OCI-LY1 (cell line): Measurements from ENCODE around the gene MTSS2.
A peak's percentile ranks its signal among the peaks of the same experiment; 100 is the strongest.

ENCODE experiments used
- H2AFZ ChIP-seq: fragments of 200-600 bp; sonication (generic), shearing (Covaris generic); 2 replicates; pipeline ENCODE4 v1.6.0; 2014; ENCODE audit warnings: antibody characterized with exemption, mild to moderate bottlenecking, low read length
- H3F3A ChIP-seq: fragments of 200-600 bp; sonication (generic), shearing (Covaris generic); 2 replicates; pipeline ENCODE4 v1.6.0; 2014; ENCODE audit warnings: mild to moderate bottlenecking, antibody characterized with exemption, low read length, moderate library complexity; ENCODE audit not compliant: insufficient read depth
- H3K27ac ChIP-seq: fragments of 200-600 bp; sonication (generic); 2 replicates; pipeline ENCODE4 v1.5.1; 2014; ENCODE audit warnings: low read length, mixed run types, mild to moderate bottlenecking, low read depth; ENCODE audit not compliant: poor library complexity, severe bottlenecking
- H3K27me3 ChIP-seq: fragments of 200-600 bp; sonication (generic); 2 replicates; pipeline ENCODE4 v1.6.0; 2014; ENCODE audit warnings: antibody characterized with exemption, mild to moderate bottlenecking, low read length, moderate library complexity; ENCODE audit not compliant: insufficient read depth
- H3K36me3 ChIP-seq: fragments of 200-600 bp; sonication (generic); 2 replicates; pipeline ENCODE4 v1.6.1; 2014; ENCODE audit warnings: mild to moderate bottlenecking, antibody characterized with exemption, low read length, moderate library complexity, mixed read lengths; ENCODE audit not compliant: insufficient read depth
- H3K4me1 ChIP-seq: fragments of 200-600 bp; sonication (generic); 2 replicates; pipeline ENCODE4 v1.5.1; 2014; ENCODE audit warnings: mild to moderate bottlenecking, low read length, moderate library complexity; ENCODE audit not compliant: insufficient read depth, severe bottlenecking
- H3K4me2 ChIP-seq: fragments of 200-600 bp; sonication (generic), shearing (Covaris generic); 2 replicates; pipeline ENCODE4 v1.6.1; 2014; ENCODE audit warnings: low read length
- H3K4me3 ChIP-seq: fragments of 200-600 bp; sonication (generic); 2 replicates; pipeline ENCODE4 v1.5.1; 2014; ENCODE audit warnings: low read length, low read depth, mild to moderate bottlenecking, mixed read lengths; ENCODE audit not compliant: poor library complexity, severe bottlenecking
- H3K79me2 ChIP-seq: fragments of 200-600 bp; shearing (Covaris generic); 2 replicates; pipeline ENCODE4 v1.6.1; 2016; ENCODE audit warnings: mixed run types, low read length, mixed read lengths; ENCODE audit not compliant: insufficient read depth
- H3K9ac ChIP-seq: fragments of 200-600 bp; sonication (generic), shearing (Covaris generic); 2 replicates; pipeline ENCODE4 v1.6.1; 2014; ENCODE audit warnings: mild to moderate bottlenecking, low read length, mixed read lengths
- H3K9me2 ChIP-seq: fragments of 200-600 bp; sonication (generic), shearing (Covaris generic); 2 replicates; pipeline ENCODE4 v1.6.1; 2014; ENCODE audit warnings: low read depth, mild to moderate bottlenecking, low read length, mixed read lengths
- H3K9me3 ChIP-seq: fragments of 200-600 bp; shearing (Covaris generic); 2 replicates; pipeline ENCODE4 v1.6.1; 2014; ENCODE audit warnings: low read length, mixed read lengths
- H4K20me1 ChIP-seq: fragments of 200-600 bp; sonication (generic), shearing (Covaris generic); 2 replicates; pipeline ENCODE4 v1.6.0; 2016; ENCODE audit warnings: mild to moderate bottlenecking, low read length; ENCODE audit not compliant: insufficient read depth
- CTCF ChIP-seq: fragments of 200-600 bp; sonication (generic), shearing (Covaris generic); IDR thresholded peaks from 2 replicates; pipeline ENCODE4 v1.5.1; 2017; ENCODE audit warnings: mild to moderate bottlenecking, antibody characterized with exemption, low read length, moderate library complexity, mixed read lengths
- EZH2 ChIP-seq: fragments of 200-600 bp; sonication (generic), shearing (Covaris generic); IDR thresholded peaks from 2 replicates; pipeline ENCODE4 v1.8.0; 2017; ENCODE audit warnings: borderline replicate concordance, mixed run types, mild to moderate bottlenecking, antibody characterized with exemption, low read length, moderate library complexity, mixed read lengths

The MTSS2 gene

GRCh38 chr16:70659546-70659945 lies 26.3 kb downstream of the MTSS2 start:
- Histone ChIP-seq H3K4me2 (no peak overlapping the region), H3K4me3 (no peak overlapping the region), H4K20me1 (no peaks in the 10 kb centered on the region), H3K9me2 (no peaks in the 10 kb centered on the region), H3K4me1 (peaks cover 4% of the 10 kb centered on the region), H3K36me3 (no peaks in the 10 kb centered on the region), H2AFZ (0 out of 2 replicates have a peak overlapping the region, but pooled peaks have one; percentile 42), H3K27ac (no peak overlapping the region), H3K9me3 (no peaks in the 10 kb centered on the region), H3F3A (no peaks in the 10 kb centered on the region), H3K27me3 (no peaks in the 10 kb centered on the region), H3K79me2 (no peaks in the 10 kb centered on the region), H3K9ac (no peak overlapping the region)
- TF ChIP-seq EZH2 (no peak), CTCF (no peak)

GRCh38 chr16:70658921-70659320 lies 26.9 kb downstream of the MTSS2 start:
- H3K36me3 ChIP-seq = no peaks in the 10 kb centered on the region
- H3K79me2 ChIP-seq = no peaks in the 10 kb centered on the region
- H2AFZ ChIP-seq = 0 out of 2 replicates have a peak overlapping the region, but pooled peaks have one; percentile 42
- no peaks in the 10 kb centered on the region for H3K9me3 ChIP-seq
- no peak overlapping the region for H3K27ac ChIP-seq
- H3K27me3 ChIP-seq = no peaks in the 10 kb centered on the region
- H3K9me2 ChIP-seq = no peaks in the 10 kb centered on the region
- H3K4me3 ChIP-seq = no peak overlapping the region
- no peaks in the 10 kb centered on the region for H4K20me1 ChIP-seq
- no peak overlapping the region for H3K9ac ChIP-seq
- H3F3A ChIP-seq = no peaks in the 10 kb centered on the region
- TF ChIP-seq EZH2 (no peak), CTCF (no peak)
- peaks cover 8% of the 10 kb centered on the region for H3K4me1 ChIP-seq
- H3K4me2 ChIP-seq = no peak overlapping the region

GRCh38 chr16:70657956-70658355 lies 27.9 kb downstream of the MTSS2 start:
- Histone ChIP-seq H3K4me3 (no peak overlapping the region), H3F3A (no peaks in the 10 kb centered on the region), H3K36me3 (no peaks in the 10 kb centered on the region), H3K79me2 (no peaks in the 10 kb centered on the region), H3K4me1 (peaks cover 11% of the 10 kb centered on the region), H3K27me3 (no peaks in the 10 kb centered on the region), H2AFZ (no peak overlapping the region), H4K20me1 (no peaks in the 10 kb centered on the region), H3K27ac (no peak overlapping the region), H3K9me2 (no peaks in the 10 kb centered on the region), H3K4me2 (no peak overlapping the region), H3K9ac (no peak overlapping the region), H3K9me3 (no peaks in the 10 kb centered on the region)
- no peak for TF ChIP-seq EZH2
- TF ChIP-seq CTCF = no peak
